Measurements from ENCODE around the gene TPPP2. TPM values are rescaled to one million over a fixed set of nuclear protein-coding genes. Genes with fewer than 3 reads are reported as not detected.
A peak's percentile ranks its signal among the peaks of the same experiment; 100 is the strongest.

TPPP2 gene
- total and polyA plus RNA-seq, 2 experiments from 2014 or later: not detected

- H3K4me1 Mint-ChIP-seq: peaks cover 23% of the 10 kb centered on the region
- H3K27me3 Mint-ChIP-seq (ENCODE audit: insufficient read depth, low read depth, poor library complexity): peaks cover 2% of the 10 kb centered on the region
- Histone ChIP-seq H3K79me2 (replicated peaks; ENCODE audit: insufficient read depth) (no peaks in the 10 kb centered on the region), H3K27ac (ENCODE audit: low read depth) (no peak overlapping the region; the same call in 1 of the 2 replicates), H3K9me2 (ENCODE audit: insufficient read depth) (no peaks in the 10 kb centered on the region), H3K4me1 (ENCODE audit: insufficient read depth) (peaks cover 6% of the 10 kb centered on the region), H2AFZ (no peak overlapping the region), H3K4me3 (no peak overlapping the region), H3F3A (replicated peaks; ENCODE audit: low read depth) (0 out of 2 replicates have a peak, but pooled peaks cover 4% of the 10 kb centered on the region), H3K4me2 (0 out of 2 replicates have a peak overlapping the region, but pooled peaks have one; percentile 41), H3K27me3 (ENCODE audit: insufficient read depth) (no peaks in the 10 kb centered on the region), H4K20me1 (replicated peaks; ENCODE audit: insufficient read depth) (no peaks in the 10 kb centered on the region; the same call in 1 of the 2 replicates), H3K36me3 (ENCODE audit: insufficient read depth) (peaks cover 33% of the 10 kb centered on the region)
- peak overlapping the region; percentile 11; the same call in 1 of the 2 replicates for H3K27ac Mint-ChIP-seq
- TF ChIP-seq POLR2AphosphoS5 (IDR thresholded peaks at IDR 0.05; ENCODE audit: low read depth): no peak
- no peak for TF ChIP-seq EZH2phosphoT487 (IDR thresholded peaks at IDR 0.05; ENCODE audit: unreplicated experiment)
- TF ChIP-seq STAT1 (IDR thresholded peaks at IDR 0.05; ENCODE audit: unreplicated experiment): no peak
- no peak for TF ChIP-seq JUNB (IDR thresholded peaks at IDR 0.05; ENCODE audit: unreplicated experiment)
- TF ChIP-seq ZNF331 (CRISPR knock-in tag; IDR thresholded peaks at IDR 0.05; ENCODE audit: low read depth): no peak
- TF ChIP-seq, protein P1, sequence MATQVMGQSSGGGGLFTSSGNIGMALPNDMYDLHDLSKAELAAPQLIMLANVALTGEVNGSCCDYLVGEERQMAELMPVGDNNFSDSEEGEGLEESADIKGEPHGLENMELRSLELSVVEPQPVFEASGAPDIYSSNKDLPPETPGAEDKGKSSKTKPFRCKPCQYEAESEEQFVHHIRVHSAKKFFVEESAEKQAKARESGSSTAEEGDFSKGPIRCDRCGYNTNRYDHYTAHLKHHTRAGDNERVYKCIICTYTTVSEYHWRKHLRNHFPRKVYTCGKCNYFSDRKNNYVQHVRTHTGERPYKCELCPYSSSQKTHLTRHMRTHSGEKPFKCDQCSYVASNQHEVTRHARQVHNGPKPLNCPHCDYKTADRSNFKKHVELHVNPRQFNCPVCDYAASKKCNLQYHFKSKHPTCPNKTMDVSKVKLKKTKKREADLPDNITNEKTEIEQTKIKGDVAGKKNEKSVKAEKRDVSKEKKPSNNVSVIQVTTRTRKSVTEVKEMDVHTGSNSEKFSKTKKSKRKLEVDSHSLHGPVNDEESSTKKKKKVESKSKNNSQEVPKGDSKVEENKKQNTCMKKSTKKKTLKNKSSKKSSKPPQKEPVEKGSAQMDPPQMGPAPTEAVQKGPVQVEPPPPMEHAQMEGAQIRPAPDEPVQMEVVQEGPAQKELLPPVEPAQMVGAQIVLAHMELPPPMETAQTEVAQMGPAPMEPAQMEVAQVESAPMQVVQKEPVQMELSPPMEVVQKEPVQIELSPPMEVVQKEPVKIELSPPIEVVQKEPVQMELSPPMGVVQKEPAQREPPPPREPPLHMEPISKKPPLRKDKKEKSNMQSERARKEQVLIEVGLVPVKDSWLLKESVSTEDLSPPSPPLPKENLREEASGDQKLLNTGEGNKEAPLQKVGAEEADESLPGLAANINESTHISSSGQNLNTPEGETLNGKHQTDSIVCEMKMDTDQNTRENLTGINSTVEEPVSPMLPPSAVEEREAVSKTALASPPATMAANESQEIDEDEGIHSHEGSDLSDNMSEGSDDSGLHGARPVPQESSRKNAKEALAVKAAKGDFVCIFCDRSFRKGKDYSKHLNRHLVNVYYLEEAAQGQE (IDR thresholded peaks at IDR 0.05; ENCODE audit: unreplicated experiment): no peak
- no peak for TF ChIP-seq ZNF114 (CRISPR knock-in tag; IDR thresholded peaks at IDR 0.05)
- TF ChIP-seq, protein P2, sequence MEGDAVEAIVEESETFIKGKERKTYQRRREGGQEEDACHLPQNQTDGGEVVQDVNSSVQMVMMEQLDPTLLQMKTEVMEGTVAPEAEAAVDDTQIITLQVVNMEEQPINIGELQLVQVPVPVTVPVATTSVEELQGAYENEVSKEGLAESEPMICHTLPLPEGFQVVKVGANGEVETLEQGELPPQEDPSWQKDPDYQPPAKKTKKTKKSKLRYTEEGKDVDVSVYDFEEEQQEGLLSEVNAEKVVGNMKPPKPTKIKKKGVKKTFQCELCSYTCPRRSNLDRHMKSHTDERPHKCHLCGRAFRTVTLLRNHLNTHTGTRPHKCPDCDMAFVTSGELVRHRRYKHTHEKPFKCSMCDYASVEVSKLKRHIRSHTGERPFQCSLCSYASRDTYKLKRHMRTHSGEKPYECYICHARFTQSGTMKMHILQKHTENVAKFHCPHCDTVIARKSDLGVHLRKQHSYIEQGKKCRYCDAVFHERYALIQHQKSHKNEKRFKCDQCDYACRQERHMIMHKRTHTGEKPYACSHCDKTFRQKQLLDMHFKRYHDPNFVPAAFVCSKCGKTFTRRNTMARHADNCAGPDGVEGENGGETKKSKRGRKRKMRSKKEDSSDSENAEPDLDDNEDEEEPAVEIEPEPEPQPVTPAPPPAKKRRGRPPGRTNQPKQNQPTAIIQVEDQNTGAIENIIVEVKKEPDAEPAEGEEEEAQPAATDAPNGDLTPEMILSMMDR (conservative IDR thresholded peaks at IDR 0.05; ENCODE audit: low read depth in 2 of 2): no peak
- TF ChIP-seq CREB1 (CRISPR knock-in tag; IDR thresholded peaks at IDR 0.05; ENCODE audit: low read depth): no peak
- TF ChIP-seq, protein P3, sequence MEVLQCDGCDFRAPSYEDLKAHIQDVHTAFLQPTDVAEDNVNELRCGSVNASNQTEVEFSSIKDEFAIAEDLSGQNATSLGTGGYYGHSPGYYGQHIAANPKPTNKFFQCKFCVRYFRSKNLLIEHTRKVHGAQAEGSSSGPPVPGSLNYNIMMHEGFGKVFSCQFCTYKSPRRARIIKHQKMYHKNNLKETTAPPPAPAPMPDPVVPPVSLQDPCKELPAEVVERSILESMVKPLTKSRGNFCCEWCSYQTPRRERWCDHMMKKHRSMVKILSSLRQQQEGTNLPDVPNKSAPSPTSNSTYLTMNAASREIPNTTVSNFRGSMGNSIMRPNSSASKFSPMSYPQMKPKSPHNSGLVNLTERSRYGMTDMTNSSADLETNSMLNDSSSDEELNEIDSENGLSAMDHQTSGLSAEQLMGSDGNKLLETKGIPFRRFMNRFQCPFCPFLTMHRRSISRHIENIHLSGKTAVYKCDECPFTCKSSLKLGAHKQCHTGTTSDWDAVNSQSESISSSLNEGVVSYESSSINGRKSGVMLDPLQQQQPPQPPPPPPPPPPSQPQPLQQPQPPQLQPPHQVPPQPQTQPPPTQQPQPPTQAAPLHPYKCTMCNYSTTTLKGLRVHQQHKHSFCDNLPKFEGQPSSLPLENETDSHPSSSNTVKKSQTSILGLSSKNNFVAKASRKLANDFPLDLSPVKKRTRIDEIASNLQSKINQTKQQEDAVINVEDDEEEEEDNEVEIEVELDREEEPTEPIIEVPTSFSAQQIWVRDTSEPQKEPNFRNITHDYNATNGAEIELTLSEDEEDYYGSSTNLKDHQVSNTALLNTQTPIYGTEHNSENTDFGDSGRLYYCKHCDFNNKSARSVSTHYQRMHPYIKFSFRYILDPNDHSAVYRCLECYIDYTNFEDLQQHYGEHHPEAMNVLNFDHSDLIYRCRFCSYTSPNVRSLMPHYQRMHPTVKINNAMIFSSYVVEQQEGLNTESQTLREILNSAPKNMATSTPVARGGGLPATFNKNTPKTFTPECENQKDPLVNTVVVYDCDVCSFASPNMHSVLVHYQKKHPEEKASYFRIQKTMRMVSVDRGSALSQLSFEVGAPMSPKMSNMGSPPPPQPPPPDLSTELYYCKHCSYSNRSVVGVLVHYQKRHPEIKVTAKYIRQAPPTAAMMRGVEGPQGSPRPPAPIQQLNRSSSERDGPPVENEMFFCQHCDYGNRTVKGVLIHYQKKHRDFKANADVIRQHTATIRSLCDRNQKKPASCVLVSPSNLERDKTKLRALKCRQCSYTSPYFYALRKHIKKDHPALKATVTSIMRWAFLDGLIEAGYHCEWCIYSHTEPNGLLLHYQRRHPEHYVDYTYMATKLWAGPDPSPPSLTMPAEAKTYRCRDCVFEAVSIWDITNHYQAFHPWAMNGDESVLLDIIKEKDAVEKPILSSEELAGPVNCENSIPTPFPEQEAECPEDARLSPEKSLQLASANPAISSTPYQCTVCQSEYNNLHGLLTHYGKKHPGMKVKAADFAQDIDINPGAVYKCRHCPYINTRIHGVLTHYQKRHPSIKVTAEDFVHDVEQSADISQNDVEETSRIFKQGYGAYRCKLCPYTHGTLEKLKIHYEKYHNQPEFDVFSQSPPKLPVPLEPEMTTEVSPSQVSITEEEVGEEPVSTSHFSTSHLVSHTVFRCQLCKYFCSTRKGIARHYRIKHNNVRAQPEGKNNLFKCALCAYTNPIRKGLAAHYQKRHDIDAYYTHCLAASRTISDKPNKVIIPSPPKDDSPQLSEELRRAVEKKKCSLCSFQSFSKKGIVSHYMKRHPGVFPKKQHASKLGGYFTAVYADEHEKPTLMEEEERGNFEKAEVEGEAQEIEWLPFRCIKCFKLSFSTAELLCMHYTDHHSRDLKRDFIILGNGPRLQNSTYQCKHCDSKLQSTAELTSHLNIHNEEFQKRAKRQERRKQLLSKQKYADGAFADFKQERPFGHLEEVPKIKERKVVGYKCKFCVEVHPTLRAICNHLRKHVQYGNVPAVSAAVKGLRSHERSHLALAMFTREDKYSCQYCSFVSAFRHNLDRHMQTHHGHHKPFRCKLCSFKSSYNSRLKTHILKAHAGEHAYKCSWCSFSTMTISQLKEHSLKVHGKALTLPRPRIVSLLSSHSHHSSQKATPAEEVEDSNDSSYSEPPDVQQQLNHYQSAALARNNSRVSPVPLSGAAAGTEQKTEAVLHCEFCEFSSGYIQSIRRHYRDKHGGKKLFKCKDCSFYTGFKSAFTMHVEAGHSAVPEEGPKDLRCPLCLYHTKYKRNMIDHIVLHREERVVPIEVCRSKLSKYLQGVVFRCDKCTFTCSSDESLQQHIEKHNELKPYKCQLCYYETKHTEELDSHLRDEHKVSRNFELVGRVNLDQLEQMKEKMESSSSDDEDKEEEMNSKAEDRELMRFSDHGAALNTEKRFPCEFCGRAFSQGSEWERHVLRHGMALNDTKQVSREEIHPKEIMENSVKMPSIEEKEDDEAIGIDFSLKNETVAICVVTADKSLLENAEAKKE (CRISPR knock-in tag; IDR thresholded peaks at IDR 0.05): no peak
- no peak for TF ChIP-seq EZH2 (IDR thresholded peaks at IDR 0.05; ENCODE audit: low read depth, unreplicated experiment)
- no peak for TF ChIP-seq ETS1 (IDR thresholded peaks at IDR 0.05)
- no peak for TF ChIP-seq NANOG (IDR thresholded peaks at IDR 0.05; ENCODE audit: borderline replicate concordance)
- ATAC-seq (peak; percentile 66), DNase-seq (ENCODE audit: low spot score) (peak; percentile 20)
- H3K9me3 Mint-ChIP-seq: no peaks in the 10 kb centered on the region
- peaks cover 35% of the 10 kb centered on the region for H3K36me3 Mint-ChIP-seq (ENCODE audit: low read depth)
- peak overlapping the region; percentile 27; the same call in 1 of the 3 replicates for H3K4me3 Mint-ChIP-seq
These were observed 31.9 kb upstream of the TPPP2 start for GRCh38 chr14:20998139-20998538.
